Measurements from ENCODE around the gene KLHL1. TPM values are rescaled to one million over a fixed set of nuclear protein-coding genes. Genes with fewer than 3 reads are reported as not detected.
A peak's percentile ranks its signal among the peaks of the same experiment; 100 is the strongest.

Gene KLHL1
- total RNA-seq, 1 donor from 2014 or later: not detected

DNA sequence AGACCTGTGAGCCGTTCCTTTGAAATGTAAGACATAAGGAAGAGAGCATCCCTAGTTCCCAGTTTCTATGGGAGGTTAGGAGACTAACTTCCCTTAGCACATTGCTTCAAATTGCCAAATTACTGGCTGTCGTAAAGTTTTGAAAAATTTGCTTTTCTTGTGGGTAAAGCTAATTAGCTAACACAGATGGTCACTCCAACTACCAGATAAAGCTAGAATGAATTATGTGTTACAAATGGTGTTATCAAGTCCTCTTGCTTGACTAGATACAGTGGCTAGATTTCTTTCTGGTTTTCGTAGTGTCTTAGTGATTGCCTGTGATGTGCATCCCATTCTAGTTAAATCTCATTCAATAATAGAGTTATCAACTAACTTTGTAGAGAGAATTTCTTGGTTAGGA is 417.3 kb downstream of the KLHL1 start:
- H3K36me3 ChIP-seq: no peaks in the 10 kb centered on the region
- no peak overlapping the region for H3K9ac ChIP-seq
- H3F3A ChIP-seq (ENCODE audit: low read depth): peaks cover 5% of the 10 kb centered on the region
- H4K20me1 ChIP-seq (ENCODE audit: low read depth): no peaks in the 10 kb centered on the region
- TF ChIP-seq EZH2 (IDR thresholded peaks at IDR 0.05): no peak
- TF ChIP-seq, protein P1, sequence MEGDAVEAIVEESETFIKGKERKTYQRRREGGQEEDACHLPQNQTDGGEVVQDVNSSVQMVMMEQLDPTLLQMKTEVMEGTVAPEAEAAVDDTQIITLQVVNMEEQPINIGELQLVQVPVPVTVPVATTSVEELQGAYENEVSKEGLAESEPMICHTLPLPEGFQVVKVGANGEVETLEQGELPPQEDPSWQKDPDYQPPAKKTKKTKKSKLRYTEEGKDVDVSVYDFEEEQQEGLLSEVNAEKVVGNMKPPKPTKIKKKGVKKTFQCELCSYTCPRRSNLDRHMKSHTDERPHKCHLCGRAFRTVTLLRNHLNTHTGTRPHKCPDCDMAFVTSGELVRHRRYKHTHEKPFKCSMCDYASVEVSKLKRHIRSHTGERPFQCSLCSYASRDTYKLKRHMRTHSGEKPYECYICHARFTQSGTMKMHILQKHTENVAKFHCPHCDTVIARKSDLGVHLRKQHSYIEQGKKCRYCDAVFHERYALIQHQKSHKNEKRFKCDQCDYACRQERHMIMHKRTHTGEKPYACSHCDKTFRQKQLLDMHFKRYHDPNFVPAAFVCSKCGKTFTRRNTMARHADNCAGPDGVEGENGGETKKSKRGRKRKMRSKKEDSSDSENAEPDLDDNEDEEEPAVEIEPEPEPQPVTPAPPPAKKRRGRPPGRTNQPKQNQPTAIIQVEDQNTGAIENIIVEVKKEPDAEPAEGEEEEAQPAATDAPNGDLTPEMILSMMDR (IDR thresholded peaks at IDR 0.05): no peak
- TF ChIP-seq EZH2phosphoT487 (IDR thresholded peaks at IDR 0.05): no peak
- H3K4me1 ChIP-seq: no peaks in the 10 kb centered on the region
- no peak overlapping the region for H2AFZ ChIP-seq (replicated peaks)
- H3K4me3 ChIP-seq: no peak overlapping the region
- no peak overlapping the region for H3K4me2 ChIP-seq
- no peaks in the 10 kb centered on the region for H3K79me2 ChIP-seq (ENCODE audit: low read depth)
- Mint-ChIP-seq H3K9me3 (no peaks in the 10 kb centered on the region), H3K27me3 (ENCODE audit: insufficient read depth, low read depth) (no peaks in the 10 kb centered on the region), H3K27ac (no peak overlapping the region), H3K4me1 (peaks cover 9% of the 10 kb centered on the region), H3K4me3 (no peak overlapping the region), H3K36me3 (no peaks in the 10 kb centered on the region)
- no peak overlapping the region for H3K27ac ChIP-seq
- DNase-seq (ENCODE audit: low spot score): no peak
- no peaks in the 10 kb centered on the region for H3K9me3 ChIP-seq (ENCODE audit: low read depth)
- H3K27me3 ChIP-seq: peaks cover 5% of the 10 kb centered on the region

- Histone ChIP-seq H3K4me3 (no peak overlapping the region), H3K27ac (no peak overlapping the region), H3K79me2 (ENCODE audit: low read depth) (no peaks in the 10 kb centered on the region), H3K4me1 (no peaks in the 10 kb centered on the region), H3K27me3 (peaks cover 5% of the 10 kb centered on the region), H2AFZ (replicated peaks) (no peak overlapping the region), H3K36me3 (no peaks in the 10 kb centered on the region), H3K4me2 (no peak overlapping the region), H3F3A (ENCODE audit: low read depth) (peaks cover 5% of the 10 kb centered on the region), H3K9me3 (ENCODE audit: low read depth) (no peaks in the 10 kb centered on the region), H4K20me1 (ENCODE audit: low read depth) (no peaks in the 10 kb centered on the region), H3K9ac (no peak overlapping the region)
- no peak for TF ChIP-seq EZH2 (IDR thresholded peaks at IDR 0.05)
- DNase-seq (ENCODE audit: low spot score): peak; percentile 18
- H3K27ac Mint-ChIP-seq: peak overlapping the region; percentile 88
- H3K36me3 Mint-ChIP-seq: no peaks in the 10 kb centered on the region
- H3K9me3 Mint-ChIP-seq: no peaks in the 10 kb centered on the region
- H3K4me1 Mint-ChIP-seq: peaks cover 33% of the 10 kb centered on the region
- H3K27me3 Mint-ChIP-seq (ENCODE audit: insufficient read depth, low read depth): peaks cover 3% of the 10 kb centered on the region
- H3K4me3 Mint-ChIP-seq: no peak overlapping the region
Observed at GRCh38 chr13:69683921-69684686, 424.1 kb downstream of the KLHL1 start.

DNA sequence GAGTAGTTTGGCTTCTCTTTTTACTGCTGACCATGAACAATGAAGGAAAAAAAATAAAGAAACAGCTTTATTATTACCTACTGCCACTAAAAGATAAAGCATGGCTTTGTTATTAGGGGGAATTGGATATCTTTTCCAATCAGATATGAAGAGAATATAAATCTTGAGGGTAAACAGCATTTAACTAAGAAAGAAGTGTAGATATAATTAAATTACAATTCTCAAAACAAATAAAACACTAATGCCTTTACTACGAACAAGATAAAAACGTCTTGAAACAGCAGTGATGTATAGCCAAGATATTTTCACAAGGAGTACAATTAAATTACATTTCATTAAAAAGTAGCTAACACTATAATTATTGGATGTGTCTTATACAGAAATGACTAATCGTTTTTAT is 426.5 kb downstream of the KLHL1 start:
- H3K27me3 ChIP-seq: no peaks in the 10 kb centered on the region
- no peak for DNase-seq (ENCODE audit: low spot score)
- H3K9me3 Mint-ChIP-seq: no peaks in the 10 kb centered on the region
- TF ChIP-seq EZH2 (IDR thresholded peaks at IDR 0.05) (no peak), EZH2phosphoT487 (IDR thresholded peaks at IDR 0.05) (no peak)
- TF ChIP-seq, protein P1 (IDR thresholded peaks at IDR 0.05): no peak
- no peak overlapping the region for H3K27ac ChIP-seq
- H2AFZ ChIP-seq (replicated peaks): no peak overlapping the region
- H3K4me3 ChIP-seq: no peak overlapping the region
- no peak overlapping the region for H3K4me3 Mint-ChIP-seq
- H3K4me2 ChIP-seq: no peak overlapping the region
- no peaks in the 10 kb centered on the region for H3K79me2 ChIP-seq (ENCODE audit: low read depth)
- H3K4me1 ChIP-seq: no peaks in the 10 kb centered on the region
- no peak overlapping the region for H3K9ac ChIP-seq
- H3F3A ChIP-seq (ENCODE audit: low read depth): peaks cover 2% of the 10 kb centered on the region
- H3K36me3 Mint-ChIP-seq: no peaks in the 10 kb centered on the region
- H3K36me3 ChIP-seq: no peaks in the 10 kb centered on the region
- peaks cover 27% of the 10 kb centered on the region for H3K4me1 Mint-ChIP-seq
- H3K27ac Mint-ChIP-seq: no peak overlapping the region
- no peaks in the 10 kb centered on the region for H4K20me1 ChIP-seq (ENCODE audit: low read depth)
- H3K9me3 ChIP-seq (ENCODE audit: low read depth): no peaks in the 10 kb centered on the region
- H3K27me3 Mint-ChIP-seq (ENCODE audit: insufficient read depth, low read depth): peaks cover 4% of the 10 kb centered on the region

GRCh38 chr13:69677343-69677742 is 430.9 kb downstream of the KLHL1 start:
- Histone ChIP-seq H2AFZ (replicated peaks) (no peak overlapping the region), H3K9ac (no peak overlapping the region), H3K4me1 (no peaks in the 10 kb centered on the region), H3F3A (ENCODE audit: low read depth) (no peaks in the 10 kb centered on the region), H3K27me3 (no peaks in the 10 kb centered on the region), H3K27ac (no peak overlapping the region), H3K4me3 (no peak overlapping the region), H3K79me2 (ENCODE audit: low read depth) (no peaks in the 10 kb centered on the region), H3K9me3 (ENCODE audit: low read depth) (no peaks in the 10 kb centered on the region), H4K20me1 (ENCODE audit: low read depth) (no peaks in the 10 kb centered on the region), H3K4me2 (no peak overlapping the region), H3K36me3 (no peaks in the 10 kb centered on the region)
- Mint-ChIP-seq H3K4me3 (no peak overlapping the region), H3K27me3 (ENCODE audit: insufficient read depth, low read depth) (peaks cover 4% of the 10 kb centered on the region), H3K9me3 (no peaks in the 10 kb centered on the region), H3K36me3 (no peaks in the 10 kb centered on the region), H3K4me1 (no peaks in the 10 kb centered on the region), H3K27ac (no peak overlapping the region)
- no peak for TF ChIP-seq EZH2phosphoT487 (IDR thresholded peaks at IDR 0.05)
- TF ChIP-seq EZH2 (IDR thresholded peaks at IDR 0.05): no peak
- TF ChIP-seq, protein P1 (IDR thresholded peaks at IDR 0.05): no peak
- DNase-seq (ENCODE audit: low spot score): no peak

All from neural progenitor cell (in vitro differentiated cells).